Smooth muscle cell (in vitro differentiated cells): ENCODE measurements around the gene TOX2. TPM values are rescaled to one million over a fixed set of nuclear protein-coding genes. Genes with fewer than 3 reads are reported as not detected.

Experiments used
- DNase-seq: peaks from one replicate; lab custom pipeline; 2025; ENCODE audit not compliant: unreplicated experiment; lab: John Stamatoyannopoulos, UW
- H2AFZ ChIP-seq: fragments of 200-600 bp; sonication (generic); 2 replicates; pipeline ENCODE4 v1.6.0; 2016; ENCODE audit warnings: antibody characterized with exemption, low read depth, mild to moderate bottlenecking
- H3F3A ChIP-seq: fragments of 200-600 bp; sonication (generic); 2 replicates; pipeline ENCODE4 v1.6.0; 2017; ENCODE audit warnings: antibody characterized with exemption, low read depth
- H3K27ac ChIP-seq: fragments of 200-600 bp; sonication (generic); 2 replicates; pipeline ENCODE4 v1.5.1; 2016; ENCODE audit warnings: low read depth, mild to moderate bottlenecking
- H3K27me3 ChIP-seq: fragments of 200-600 bp; sonication (generic); 2 replicates; pipeline ENCODE4 v1.6.1; 2016; ENCODE audit warnings: low read depth, mild to moderate bottlenecking
- H3K36me3 ChIP-seq: fragments of 200-600 bp; sonication (generic); 2 replicates; pipeline ENCODE4 v1.5.1; 2016; ENCODE audit warnings: low read depth
- H3K4me1 ChIP-seq: fragments of 200-600 bp; sonication (generic); 2 replicates; pipeline ENCODE4 v1.5.1; 2016; ENCODE audit warnings: low read depth
- H3K4me2 ChIP-seq: fragments of 200-600 bp; sonication (generic); 2 replicates; pipeline ENCODE4 v1.6.0; 2016; ENCODE audit warnings: mild to moderate bottlenecking
- H3K4me3 ChIP-seq: fragments of 200-600 bp; sonication (generic); 2 replicates; pipeline ENCODE4 v1.5.1; 2016; ENCODE audit warnings: mild to moderate bottlenecking
- H3K79me2 ChIP-seq: fragments of 200-600 bp; sonication (generic); 2 replicates; pipeline ENCODE4 v1.6.0; 2016; ENCODE audit warnings: low read depth, mild to moderate bottlenecking
- H3K9ac ChIP-seq: fragments of 200-600 bp; sonication (generic); 2 replicates; pipeline ENCODE4 v1.6.0; 2016; ENCODE audit warnings: low read depth
- H3K9me3 ChIP-seq: fragments of 200-600 bp; sonication (generic); replicated peaks from 2 replicates; pipeline ENCODE4 v1.5.1; 2016; ENCODE audit warnings: low read depth
- H4K20me1 ChIP-seq: fragments of 200-600 bp; sonication (generic); 2 replicates; pipeline ENCODE4 v1.6.0; 2016; ENCODE audit warnings: low read depth
- WGBS: methylation state at CpG from one replicate; pipeline ENCODE4 v1.1.7; 2016; ENCODE audit warnings: low lambda C conversion rate; 5-methylcytosine and 5-hydroxymethylcytosine counted together
- polyA plus RNA-seq: library from polyadenylated mRNA; unstranded; fragments of >200 nt; fragmentation: Nextera tagmentation; extraction: Ambion mirVana; gene quantifications from 2 replicates; pipeline ENCODE4 v1.2.1, GENCODE V29; 2016
- total RNA-seq: library from RNA; depleted of rRNA; stranded (reverse); fragments of >200 nt; gene quantifications from 2 replicates; pipeline ENCODE4 v1.2.3, GENCODE V29; 2014
- TF ChIP-seq, protein P1 (sequence below): fragments of 200-600 bp; sonication (generic); IDR thresholded peaks from 2 replicates; pipeline ENCODE4 v1.5.1; 2017; ENCODE audit warnings: borderline replicate concordance, mild to moderate bottlenecking, antibody characterized with exemption; ENCODE audit not compliant: insufficient read depth, poor library complexity, severe bottlenecking

TOX2 gene
- total and polyA plus RNA-seq, 2 experiments from 2014 or later: 1.1 to 3.8 TPM

DNA sequence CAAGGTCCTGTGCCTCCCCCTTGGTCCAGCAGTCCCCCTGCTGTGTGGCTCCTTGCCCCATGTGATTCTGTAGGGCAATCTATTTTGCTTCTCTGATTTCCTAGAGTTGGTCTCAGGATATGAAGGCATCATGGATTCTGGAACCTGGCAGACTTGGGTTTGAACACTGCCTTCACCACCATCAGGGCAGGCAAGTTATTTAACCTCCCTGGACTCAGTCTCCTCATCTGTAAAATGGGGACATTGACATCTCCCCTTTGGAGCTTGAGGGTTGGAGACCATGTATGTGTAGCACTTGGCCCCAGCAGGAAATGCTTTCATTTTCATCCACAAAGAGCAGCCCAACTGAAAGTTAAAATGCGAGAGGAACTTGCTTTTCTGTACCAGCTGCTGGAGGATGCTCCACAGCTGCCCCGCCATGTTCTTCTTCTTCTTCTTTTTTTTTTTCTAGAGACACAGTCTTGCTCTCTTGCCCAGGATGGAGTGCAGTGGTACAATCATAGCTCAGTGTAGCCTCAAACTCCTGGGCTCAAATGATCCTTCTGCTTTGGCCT, 6.7 kb downstream of the TOX2 start:
- no peak overlapping the region for H2AFZ ChIP-seq
- H3K9me3 ChIP-seq: no peaks in the 10 kb centered on the region
- no peaks in the 10 kb centered on the region for H3K79me2 ChIP-seq
- peaks cover 64% of the 10 kb centered on the region for H3K27me3 ChIP-seq
- no peak overlapping the region for H3K4me2 ChIP-seq
- H3F3A ChIP-seq: no peaks in the 10 kb centered on the region
- H3K27ac ChIP-seq: no peak overlapping the region
- WGBS: 98% methylated on average over 2 of the region's 2 CpGs
- no peak for DNase-seq
- H4K20me1 ChIP-seq: no peaks in the 10 kb centered on the region
- H3K4me3 ChIP-seq: no peak overlapping the region
- H3K4me1 ChIP-seq: peaks cover 3% of the 10 kb centered on the region
- H3K9ac ChIP-seq: no peak overlapping the region
- no peaks in the 10 kb centered on the region for H3K36me3 ChIP-seq
- TF ChIP-seq, protein P1, sequence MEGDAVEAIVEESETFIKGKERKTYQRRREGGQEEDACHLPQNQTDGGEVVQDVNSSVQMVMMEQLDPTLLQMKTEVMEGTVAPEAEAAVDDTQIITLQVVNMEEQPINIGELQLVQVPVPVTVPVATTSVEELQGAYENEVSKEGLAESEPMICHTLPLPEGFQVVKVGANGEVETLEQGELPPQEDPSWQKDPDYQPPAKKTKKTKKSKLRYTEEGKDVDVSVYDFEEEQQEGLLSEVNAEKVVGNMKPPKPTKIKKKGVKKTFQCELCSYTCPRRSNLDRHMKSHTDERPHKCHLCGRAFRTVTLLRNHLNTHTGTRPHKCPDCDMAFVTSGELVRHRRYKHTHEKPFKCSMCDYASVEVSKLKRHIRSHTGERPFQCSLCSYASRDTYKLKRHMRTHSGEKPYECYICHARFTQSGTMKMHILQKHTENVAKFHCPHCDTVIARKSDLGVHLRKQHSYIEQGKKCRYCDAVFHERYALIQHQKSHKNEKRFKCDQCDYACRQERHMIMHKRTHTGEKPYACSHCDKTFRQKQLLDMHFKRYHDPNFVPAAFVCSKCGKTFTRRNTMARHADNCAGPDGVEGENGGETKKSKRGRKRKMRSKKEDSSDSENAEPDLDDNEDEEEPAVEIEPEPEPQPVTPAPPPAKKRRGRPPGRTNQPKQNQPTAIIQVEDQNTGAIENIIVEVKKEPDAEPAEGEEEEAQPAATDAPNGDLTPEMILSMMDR: no peak

- 87% methylated on average over 2 of the region's 2 CpGs for WGBS
- DNase-seq: no peak
- H3F3A ChIP-seq: no peaks in the 10 kb centered on the region
- TF ChIP-seq, protein P1: no peak
- no peaks in the 10 kb centered on the region for H3K4me1 ChIP-seq
- H3K9me3 ChIP-seq: no peaks in the 10 kb centered on the region
- H2AFZ ChIP-seq: no peak overlapping the region
- no peaks in the 10 kb centered on the region for H3K36me3 ChIP-seq
- H3K79me2 ChIP-seq: no peaks in the 10 kb centered on the region
- H3K4me2 ChIP-seq: no peak overlapping the region
- no peak overlapping the region for H3K9ac ChIP-seq
- H3K27me3 ChIP-seq: peaks cover 58% of the 10 kb centered on the region
- H4K20me1 ChIP-seq: no peaks in the 10 kb centered on the region
- no peak overlapping the region for H3K4me3 ChIP-seq
- no peak overlapping the region for H3K27ac ChIP-seq
Measured at GRCh38 chr20:43922614-43923013, 8.0 kb downstream of the TOX2 start.

GRCh38 chr20:43923322-43923721, 8.7 kb downstream of the TOX2 start:
- WGBS: 82% methylated on average over 3 of the region's 3 CpGs
- DNase-seq: no peak
- no peak overlapping the region for H3K27ac ChIP-seq
- no peaks in the 10 kb centered on the region for H3F3A ChIP-seq
- no peak overlapping the region for H3K4me3 ChIP-seq
- TF ChIP-seq, protein P1: no peak
- no peaks in the 10 kb centered on the region for H3K9me3 ChIP-seq
- no peak overlapping the region for H3K9ac ChIP-seq
- no peaks in the 10 kb centered on the region for H3K4me1 ChIP-seq
- no peaks in the 10 kb centered on the region for H3K79me2 ChIP-seq
- H4K20me1 ChIP-seq: no peaks in the 10 kb centered on the region
- H2AFZ ChIP-seq: no peak overlapping the region
- H3K27me3 ChIP-seq: peaks cover 51% of the 10 kb centered on the region
- H3K36me3 ChIP-seq: no peaks in the 10 kb centered on the region
- no peak overlapping the region for H3K4me2 ChIP-seq

DNA sequence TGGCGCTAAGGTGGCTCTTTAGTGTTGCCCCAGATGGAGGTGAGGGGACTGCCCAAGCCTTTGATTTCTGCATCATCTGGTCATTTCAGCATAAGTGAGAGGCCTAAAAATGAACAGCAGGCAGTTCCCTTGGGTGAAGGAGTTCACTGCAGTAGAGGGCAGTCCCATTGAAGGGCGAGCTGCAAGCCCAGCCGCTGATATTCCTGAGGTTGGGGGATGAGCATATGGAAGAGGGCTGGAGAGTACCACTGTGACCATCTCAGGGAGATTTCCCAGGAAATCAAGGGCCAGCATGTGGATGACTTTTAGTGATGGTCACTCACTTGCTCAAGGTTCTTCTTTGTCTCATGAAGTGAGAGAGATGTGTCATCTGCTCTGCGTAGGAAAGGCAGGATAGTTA, 9.3 kb downstream of the TOX2 start:
- Histone ChIP-seq H3K79me2 (no peaks in the 10 kb centered on the region), H3K4me1 (no peaks in the 10 kb centered on the region), H3K9ac (no peak overlapping the region), H3K27ac (no peak overlapping the region), H4K20me1 (no peaks in the 10 kb centered on the region), H3K4me3 (no peak overlapping the region), H2AFZ (no peak overlapping the region), H3F3A (no peaks in the 10 kb centered on the region), H3K4me2 (no peak overlapping the region), H3K36me3 (no peaks in the 10 kb centered on the region), H3K27me3 (peaks cover 45% of the 10 kb centered on the region), H3K9me3 (no peaks in the 10 kb centered on the region)
- 95% methylated on average over 4 of the region's 4 CpGs for WGBS
- no peak for DNase-seq
- TF ChIP-seq, protein P1: no peak
